Measurements from ENCODE around the gene CLP1. TPM values are rescaled to one million over a fixed set of nuclear protein-coding genes. Genes with fewer than 3 reads are reported as not detected.

CLP1 gene
- total and polyA plus RNA-seq, 10 donors = 8.3 to 21.6 (median 13.6) TPM

DNA sequence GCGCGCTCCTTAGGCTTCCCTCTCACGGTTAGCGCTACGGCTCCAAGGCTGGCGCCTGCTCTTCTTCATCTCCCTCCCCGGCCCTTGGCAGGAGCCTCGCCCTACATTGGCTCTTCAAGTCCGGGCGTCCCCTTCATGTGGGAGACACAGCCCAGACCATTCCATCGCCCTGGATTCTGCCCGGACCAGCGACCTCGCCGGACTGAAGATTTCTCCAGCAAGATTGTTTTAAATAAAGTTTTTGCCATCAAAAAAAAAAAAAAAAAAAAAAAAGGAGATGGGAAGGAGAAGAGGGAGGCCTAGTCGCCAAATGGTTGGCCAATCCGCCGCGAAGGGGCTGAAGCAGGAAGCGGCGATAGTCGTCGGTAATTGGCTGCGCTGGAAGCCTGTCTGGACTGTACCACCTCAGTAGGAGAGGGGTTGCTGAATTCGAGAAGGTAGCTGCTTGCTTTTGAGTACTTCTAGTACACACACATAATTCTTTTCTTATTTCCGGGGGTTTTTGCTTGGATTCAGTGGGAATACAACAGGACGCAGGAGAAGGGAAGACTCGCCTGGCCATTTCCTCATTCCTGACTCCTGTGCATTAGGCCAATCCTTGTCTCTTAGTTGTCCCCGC, 9.7 kb downstream of the CLP1 start:
- H3K4me3 ChIP-seq = peak overlapping the region; percentile 75 to 99 (median 88)
- H3K4me1 ChIP-seq = peaks cover 20 to 60% (median 43%) of the 10 kb centered on the region in 6 donors
- 0% methylated on average over 25 to 29 of the region's 29 CpGs for WGBS, 5 donors
- H3K9me3 ChIP-seq = no peaks in the 10 kb centered on the region
- peak; percentile 97 for DNase-seq
- TF ChIP-seq POLR2A (IDR thresholded peaks at IDR 0.05) (no peak), POLR2AphosphoS5 (IDR thresholded peaks at IDR 0.05) (peak in 2 of 3 donors; percentile 4 to 64)
- TF ChIP-seq, protein P1, sequence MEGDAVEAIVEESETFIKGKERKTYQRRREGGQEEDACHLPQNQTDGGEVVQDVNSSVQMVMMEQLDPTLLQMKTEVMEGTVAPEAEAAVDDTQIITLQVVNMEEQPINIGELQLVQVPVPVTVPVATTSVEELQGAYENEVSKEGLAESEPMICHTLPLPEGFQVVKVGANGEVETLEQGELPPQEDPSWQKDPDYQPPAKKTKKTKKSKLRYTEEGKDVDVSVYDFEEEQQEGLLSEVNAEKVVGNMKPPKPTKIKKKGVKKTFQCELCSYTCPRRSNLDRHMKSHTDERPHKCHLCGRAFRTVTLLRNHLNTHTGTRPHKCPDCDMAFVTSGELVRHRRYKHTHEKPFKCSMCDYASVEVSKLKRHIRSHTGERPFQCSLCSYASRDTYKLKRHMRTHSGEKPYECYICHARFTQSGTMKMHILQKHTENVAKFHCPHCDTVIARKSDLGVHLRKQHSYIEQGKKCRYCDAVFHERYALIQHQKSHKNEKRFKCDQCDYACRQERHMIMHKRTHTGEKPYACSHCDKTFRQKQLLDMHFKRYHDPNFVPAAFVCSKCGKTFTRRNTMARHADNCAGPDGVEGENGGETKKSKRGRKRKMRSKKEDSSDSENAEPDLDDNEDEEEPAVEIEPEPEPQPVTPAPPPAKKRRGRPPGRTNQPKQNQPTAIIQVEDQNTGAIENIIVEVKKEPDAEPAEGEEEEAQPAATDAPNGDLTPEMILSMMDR (IDR thresholded peaks at IDR 0.05 in 8 of 11, conservative IDR thresholded peaks at IDR 0.05 in 3 of 11) = peak in 1 of 11 experiments; percentile 9
- H3K27ac ChIP-seq = peak overlapping the region; percentile 96 to 100 (median 98)
- peaks cover 1 to 22% (median 12%) of the 10 kb centered on the region in 6 donors for H3K36me3 ChIP-seq
- intact Hi-C loops (cut with DNase I; ENCODE audit: low total_unique reads) = loop anchor here (10.0 kb wide), 1 partner anchor 128 kb away; no protein-coding TSS in a partner anchor
- no peaks in the 10 kb centered on the region for H3K27me3 ChIP-seq (replicated peaks in 1 of 7)

DNA sequence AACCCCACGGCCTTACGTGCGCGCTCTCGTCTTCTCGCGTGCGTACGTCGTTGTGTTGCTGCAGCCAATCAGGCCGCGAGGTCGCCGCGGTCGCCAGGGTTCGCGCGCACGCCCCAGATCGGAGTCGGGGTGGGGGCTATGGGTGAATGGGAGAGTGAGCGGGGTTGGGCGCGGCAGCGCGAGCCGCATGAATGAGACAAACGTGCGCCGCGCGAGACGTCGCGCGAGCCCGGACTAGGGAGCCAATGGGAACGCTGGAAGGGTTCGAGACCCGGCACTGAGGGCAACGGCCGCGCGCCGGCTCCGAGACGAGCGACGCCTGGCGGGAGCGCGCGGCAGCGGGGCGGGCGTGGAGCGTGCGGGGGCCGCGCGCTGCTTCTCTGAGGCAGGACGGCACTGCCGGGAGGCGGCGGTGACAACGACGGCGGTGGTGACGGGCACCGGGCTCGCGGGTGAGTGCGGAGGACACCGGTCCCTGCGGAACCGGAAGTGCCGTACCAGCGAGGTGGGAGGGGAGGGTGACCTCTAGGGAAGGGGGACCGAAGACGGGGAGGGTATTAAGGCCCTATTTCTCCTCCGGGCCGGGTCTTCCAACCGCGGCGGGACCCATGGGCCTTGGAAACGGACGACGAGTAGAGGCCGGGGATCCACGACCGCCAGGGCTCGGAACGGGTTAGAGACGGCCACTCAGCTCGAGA, 10.3 kb downstream of the CLP1 start, which contains the start of gene ZDHHC5:
Gene ZDHHC5, plus strand, starts transcription at position 379 of the 698 bp plus-strand sequence. CDS start 4,977 bp downstream, outside the sequence.
- no peaks in the 10 kb centered on the region for H3K9me3 ChIP-seq
- H3K4me1 ChIP-seq = peaks cover 20 to 60% (median 46%) of the 10 kb centered on the region in 6 donors
- H3K27ac ChIP-seq = peak within 1 kb of the TSS; percentile 96 to 100 (median 98)
- intact Hi-C loops (cut with DNase I; ENCODE audit: low total_unique reads) = loop anchor here (10.0 kb wide), 1 partner anchor 127 kb away; no protein-coding TSS in a partner anchor
- peak within 1 kb of the TSS; percentile 75 to 99 (median 88) for H3K4me3 ChIP-seq
- TF ChIP-seq POLR2A (IDR thresholded peaks at IDR 0.05) (peak in 1 of 3 donors; percentile 62), POLR2AphosphoS5 (IDR thresholded peaks at IDR 0.05) (peak; percentile 87 to 91 (median 90))
- TF ChIP-seq, protein P1 (IDR thresholded peaks at IDR 0.05 in 8 of 11, conservative IDR thresholded peaks at IDR 0.05 in 3 of 11) = peak in 9 of 11 experiments; percentile 27 to 85 (median 77)
- WGBS, 5 donors = 0 to 1% (median 0%) methylated on average over 35 to 96 of the region's 96 CpGs
- peaks cover 0 to 22% (median 13%) of the 10 kb centered on the region in 6 donors for H3K36me3 ChIP-seq
- DNase-seq = peak; percentile 100
- no peaks in the 10 kb centered on the region for H3K27me3 ChIP-seq (replicated peaks in 1 of 7)

- intact Hi-C loops (cut with DNase I; ENCODE audit: low total_unique reads) = loop anchor here (10.0 kb wide), 1 partner anchor 126 kb away; no protein-coding TSS in a partner anchor
- 0 to 2% (median 0%) methylated on average over 25 to 31 of the region's 31 CpGs for WGBS, 5 donors
- DNase-seq = no peak
Observed at GRCh38 chr11:57668434-57668782, 10.8 kb downstream of the CLP1 start.

More at GRCh38 chr11:57668434-57668782, 10.8 kb downstream of the CLP1 start:
- peak overlapping the region; percentile 96 to 100 (median 98) for H3K27ac ChIP-seq
- peak overlapping the region; percentile 75 to 99 (median 88) for H3K4me3 ChIP-seq
- H3K4me1 ChIP-seq = peaks cover 20 to 62% (median 47%) of the 10 kb centered on the region in 6 donors
- H3K27me3 ChIP-seq (replicated peaks in 1 of 7) = no peaks in the 10 kb centered on the region
- peaks cover 0 to 22% (median 17%) of the 10 kb centered on the region in 6 donors for H3K36me3 ChIP-seq
- H3K9me3 ChIP-seq = no peaks in the 10 kb centered on the region
- TF ChIP-seq, protein P1 (IDR thresholded peaks at IDR 0.05 in 8 of 11, conservative IDR thresholded peaks at IDR 0.05 in 3 of 11) = no peak
- TF ChIP-seq POLR2A (IDR thresholded peaks at IDR 0.05) = no peak
- no peak for TF ChIP-seq POLR2AphosphoS5 (IDR thresholded peaks at IDR 0.05)

Data from spleen (tissue), 11 donors.